HPDE6-E6E7 (cell line): Measurements from ENCODE around the gene ACAP3.

ENCODE experiments used
- DNase-seq: peaks from one replicate; pipeline ENCODE4 v3.0.0; 2011; ENCODE audit warnings: missing footprints; ENCODE audit errors: extremely low spot score

Gene ACAP3

GRCh38 chr1:1315435-1315954 is 7.8 kb upstream of the ACAP3 start:
- DNase-seq: no peak

DNA sequence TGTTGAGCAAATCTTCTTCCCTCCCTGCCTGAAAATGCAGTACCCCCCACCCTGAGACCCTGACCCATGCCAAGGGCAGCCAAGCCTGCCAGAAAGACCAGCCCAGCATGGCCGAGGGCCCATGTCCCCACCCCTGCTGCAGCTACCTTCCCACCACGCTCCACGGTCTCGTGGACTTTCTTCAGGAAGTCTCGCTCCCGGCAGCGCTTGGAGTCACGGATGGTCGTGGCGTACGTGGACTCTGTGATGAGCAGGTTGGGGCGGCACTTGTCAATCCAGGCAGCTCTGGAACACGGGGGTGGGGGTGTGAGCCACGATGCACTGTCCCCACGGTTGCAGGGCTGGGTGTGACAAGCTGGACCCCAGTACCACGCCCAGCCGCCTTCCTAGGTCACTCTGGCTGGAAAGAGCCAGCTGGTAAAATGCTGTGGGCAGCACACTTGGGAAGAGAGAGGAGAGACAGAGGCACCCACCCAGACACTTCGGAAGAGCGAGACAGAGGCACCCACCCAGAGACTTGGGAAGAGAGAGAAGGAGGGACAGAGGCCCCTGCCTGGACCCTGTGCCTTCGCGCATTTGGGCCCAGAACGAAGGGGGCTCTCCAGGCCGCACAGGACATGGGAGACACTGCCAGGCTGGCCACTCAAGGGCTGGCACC is 7.1 kb upstream of the ACAP3 start:
- DNase-seq: no peak

GRCh38 chr1:1314237-1314586 is 6.5 kb upstream of the ACAP3 start:
- no peak for DNase-seq

GRCh38 chr1:1313500-1314236 is 5.9 kb upstream of the ACAP3 start:
- no peak for DNase-seq

- DNase-seq: no peak
Measured at GRCh38 chr1:1312450-1313314, 5.0 kb upstream of the ACAP3 start.

- DNase-seq: no peak
Measured at GRCh38 chr1:1311107-1312104, 3.7 kb upstream of the ACAP3 start.

GRCh38 chr1:1310476-1311053 is 2.8 kb upstream of the ACAP3 start:
- DNase-seq: no peak

DNA sequence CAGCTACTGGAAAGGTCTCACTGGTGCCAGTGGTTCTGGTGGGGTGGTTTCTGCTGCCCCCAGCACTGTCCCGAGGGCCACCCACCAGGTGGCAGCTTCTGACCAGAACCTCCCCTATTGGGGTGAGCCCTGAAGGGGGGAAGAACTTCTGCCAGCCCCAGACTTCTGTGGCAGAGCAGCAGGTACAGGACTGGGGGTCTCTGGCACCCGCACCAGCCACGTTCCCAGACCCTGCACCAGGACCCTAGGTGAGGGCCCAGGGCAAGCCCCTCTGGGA is 2.3 kb upstream of the ACAP3 start:
- no peak for DNase-seq

GRCh38 chr1:1309251-1310108 is 1.8 kb upstream of the ACAP3 start:
- no peak for DNase-seq

GRCh38 chr1:1308756-1309250 is 1.1 kb upstream of the ACAP3 start:
- no peak for DNase-seq

DNA sequence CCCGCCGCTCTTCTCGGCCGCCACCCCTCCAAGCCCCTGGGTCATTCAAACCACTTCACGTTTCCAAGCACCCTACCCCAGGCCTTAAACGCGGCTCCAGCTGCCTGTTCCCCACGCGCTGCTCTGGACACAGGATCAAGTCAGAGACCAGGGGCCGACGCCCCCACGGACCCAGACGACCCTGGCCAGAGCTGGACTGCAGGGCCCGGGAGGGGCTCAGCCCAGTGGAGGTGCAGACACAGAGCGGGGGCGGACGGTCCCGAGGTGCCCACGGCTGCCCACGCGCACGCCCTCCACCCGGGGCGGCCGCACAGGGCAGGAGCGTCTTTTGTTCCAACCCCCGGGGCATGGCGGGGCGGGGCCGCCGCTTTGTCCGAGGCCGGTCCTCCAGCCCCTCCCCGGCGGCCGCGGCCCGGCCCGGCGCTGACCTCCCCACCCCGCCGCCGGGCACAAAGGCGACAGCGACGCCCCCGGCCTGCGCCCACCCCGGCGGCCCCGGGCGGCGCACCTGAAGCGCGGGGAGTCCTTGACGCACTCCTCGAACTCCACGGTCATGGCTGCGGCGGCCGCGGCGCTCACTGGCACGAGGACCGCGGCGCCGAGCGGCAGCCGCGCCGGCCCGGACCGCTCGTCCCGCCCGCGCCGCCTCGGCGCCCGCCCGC is 338 bp downstream of the ACAP3 start:
- no peak for DNase-seq

DNA sequence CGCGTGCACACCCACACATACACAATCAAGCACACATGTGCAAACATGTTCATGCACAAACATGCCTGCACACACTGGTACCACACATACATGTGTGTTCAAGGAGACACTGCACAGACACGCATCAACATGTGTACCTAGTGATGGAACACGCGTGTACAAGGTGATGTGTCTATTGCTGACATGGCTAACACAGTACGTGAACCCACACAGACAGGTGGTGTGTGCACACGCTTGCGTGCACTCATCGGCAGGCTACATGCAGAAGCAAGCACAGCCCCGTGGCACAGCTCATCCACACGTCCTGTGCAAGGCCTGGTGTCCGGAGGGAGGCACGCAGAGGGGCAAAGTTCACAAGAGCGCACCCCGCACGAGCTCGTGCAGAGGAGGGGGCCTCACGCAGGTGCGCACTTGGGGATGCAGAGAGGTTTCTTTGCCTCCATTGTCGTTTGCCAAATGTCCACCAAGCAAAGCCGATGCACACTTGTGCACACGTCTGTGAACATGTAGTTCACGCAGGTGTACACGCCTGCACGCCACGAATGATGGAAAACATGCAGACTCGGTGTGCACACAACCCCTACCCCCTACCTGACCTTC is 969 bp downstream of the ACAP3 start:
- DNase-seq: no peak

GRCh38 chr1:1306070-1306660 is 1.6 kb downstream of the ACAP3 start:
- no peak for DNase-seq

DNA sequence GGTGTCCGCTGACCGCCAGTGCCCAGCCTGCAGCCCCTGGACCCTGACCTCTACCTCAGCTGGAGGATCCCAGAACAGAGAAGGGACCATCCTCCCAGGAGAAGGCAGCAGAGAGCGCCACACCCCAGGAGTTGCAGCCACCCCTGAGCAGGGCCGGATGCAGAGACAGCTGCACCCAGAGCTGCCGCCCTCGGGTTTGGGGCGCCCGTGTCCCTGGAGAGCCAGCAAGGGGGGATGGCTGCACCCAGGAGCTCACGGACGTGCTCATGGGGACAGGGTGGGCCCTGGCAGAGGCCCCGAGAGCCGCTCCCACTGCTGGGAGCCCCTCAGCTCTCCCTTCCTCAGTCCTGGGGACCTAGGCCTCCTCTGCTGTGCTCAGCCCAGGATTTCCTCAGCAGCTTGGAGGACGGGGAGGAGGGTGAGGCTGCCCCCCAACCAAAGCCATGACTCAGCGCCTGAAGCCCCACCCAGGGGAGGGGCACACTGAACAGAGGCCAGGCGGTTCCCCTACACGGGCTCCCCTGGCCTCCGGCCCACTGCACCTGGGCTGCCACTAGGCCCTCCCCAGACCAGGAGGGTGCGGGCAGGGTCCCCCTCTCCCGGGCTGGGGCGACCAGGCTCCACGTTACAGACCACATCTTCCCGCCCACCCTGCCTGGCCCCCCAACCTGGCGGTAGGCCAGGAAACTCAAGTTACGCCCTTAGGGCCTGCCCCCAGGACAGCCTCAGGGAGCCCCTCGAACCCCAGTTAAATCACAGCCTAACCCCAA is 2.2 kb downstream of the ACAP3 start:
- DNase-seq: peak; percentile 78

DNA sequence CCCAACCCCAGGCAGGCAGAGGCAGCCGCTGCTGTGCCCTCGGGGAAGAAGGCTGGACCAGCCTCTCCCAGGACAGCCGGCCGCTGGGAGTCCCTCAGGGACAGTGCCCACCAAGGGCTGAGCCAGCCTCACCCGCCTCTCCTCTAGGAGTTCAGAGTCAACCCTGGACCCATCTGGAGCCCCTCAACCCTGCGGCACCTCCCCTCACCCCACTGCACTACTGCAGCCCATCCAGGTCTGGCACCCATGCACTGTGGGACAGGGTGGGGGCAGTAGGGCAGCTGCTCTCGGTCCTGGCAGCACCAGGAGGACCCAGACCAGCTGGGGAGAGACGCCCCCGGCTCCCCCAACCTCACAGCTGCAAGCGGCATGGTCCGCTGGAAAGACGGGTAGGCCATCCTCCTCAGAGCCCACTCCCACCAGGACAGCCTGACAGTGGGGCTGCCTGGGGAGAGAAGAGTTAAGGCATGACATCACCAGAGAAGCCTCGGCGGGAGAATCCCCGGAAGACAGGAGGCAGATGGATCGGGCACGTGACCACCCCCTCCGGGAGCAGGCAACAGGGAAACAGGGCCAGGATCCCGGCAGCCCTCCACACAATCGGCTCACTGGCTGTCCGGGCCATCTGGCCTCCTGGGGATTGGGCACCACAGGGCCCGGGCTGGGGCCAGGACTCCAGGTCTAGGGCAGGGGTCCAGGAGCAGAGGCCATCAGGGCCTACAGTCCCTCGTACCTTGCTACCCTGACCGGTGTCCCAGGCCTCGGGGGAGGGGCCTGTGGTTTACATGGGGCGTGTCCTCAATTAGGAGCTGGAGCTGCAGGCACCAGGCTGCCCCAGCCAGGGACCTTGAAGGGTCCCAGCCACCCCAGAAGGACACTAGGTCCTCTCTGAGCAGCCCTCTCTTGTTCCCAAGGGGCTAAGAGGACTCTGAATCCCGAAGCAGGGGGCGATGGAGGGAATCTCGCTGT is 3.1 kb downstream of the ACAP3 start:
- peak; percentile 73 for DNase-seq

DNA sequence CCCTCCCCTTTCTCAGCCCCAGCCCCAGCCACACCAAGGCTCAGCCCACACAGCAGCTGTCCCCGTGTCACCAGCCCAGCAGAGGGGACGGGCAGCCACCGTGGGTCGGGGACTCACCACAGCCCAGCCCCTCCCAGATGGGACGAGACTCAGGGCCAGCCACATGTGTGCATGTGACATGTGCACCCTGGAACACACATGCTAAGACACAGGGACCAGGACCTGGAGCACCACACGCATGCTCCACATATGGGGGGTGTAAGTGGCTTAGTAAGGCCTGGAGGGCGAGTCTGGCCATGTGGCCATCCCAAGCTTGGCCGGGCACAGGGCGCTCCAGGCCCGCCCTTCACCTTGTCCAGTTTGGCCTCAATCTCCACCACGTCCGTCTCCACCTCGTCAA is 4.0 kb downstream of the ACAP3 start:
- DNase-seq: no peak
